HepG2 (cell line): Measurements from ENCODE around the gene TPX2. TPM values are rescaled to one million over a fixed set of nuclear protein-coding genes. Genes with fewer than 3 reads are reported as not detected.
A peak's percentile ranks its signal among the peaks of the same experiment; 100 is the strongest.

Experiments
- ATAC-seq: fragments of 200-7000 bp; cut with Tn5 transposase; 3 replicates; pipeline ENCODE4 v1.9.1; 2020; ENCODE audit warnings: mild to moderate bottlenecking, moderate library complexity
- BruUV-seq: library from RNA; stranded (reverse); fragments of 400-500 nt; replicated peaks from 2 replicates; lab custom pipeline; 2021; lab: Mats Ljungman, UMichigan
- CTCF ChIA-PET: fragments of 300-600 bp; formaldehyde crosslinking; extraction: SDS; loops from one replicate; lab custom pipeline; 2021; ENCODE audit warnings: low total read pairs, inconsistent platforms, low intra/inter-chr PET ratio; lab: Yijun Ruan, JAX
- POLR2A ChIA-PET: fragments of 350-600 bp; sonication (Branson Sonifier 250); formaldehyde crosslinking; loops from one replicate; lab custom pipeline; 2020; ENCODE audit warnings: antibody characterized with exemption, inconsistent platforms; lab: Yijun Ruan, JAX
- DNase-seq: peaks from one replicate; pipeline ENCODE4 v3.0.0-alpha.2; 2015; ENCODE audit warnings: low spot score
- FAIRE-seq: peaks from 3 replicates; lab custom pipeline; 2011; peaks lifted over from hg19 to GRCh38; lab: Jason Lieb, UNC
- H2AFZ ChIP-seq: one replicate; pipeline ENCODE4 v1.6.1; 2011; ENCODE audit warnings: low read length, inconsistent platforms
- H3K27ac ChIP-seq: fragments of 300-600 bp; 3 replicates; pipeline ENCODE4 v1.8.0; 2011; ENCODE audit warnings: mixed run types, mild to moderate bottlenecking, mixed read lengths, low read length, inconsistent platforms; ENCODE audit not compliant: insufficient read depth; ENCODE audit errors: extremely low read length
- H3K27me3 ChIP-seq, 2 experiments: fragments of 200-600 bp in 1 of 2; 2 replicates in 1 of 2; 3 replicates in 1 of 2; pipeline versions ENCODE4 v1.6.0 to v1.8.0; 2011; ENCODE audit warnings: low read length in 2 of 2, mild to moderate bottlenecking in 2 of 2, moderate library complexity in 2 of 2, inconsistent platforms in 1 of 2; ENCODE audit not compliant: insufficient read depth in 2 of 2, control insufficient read depth in 1 of 2
- H3K36me3 ChIP-seq, 2 experiments: fragments of 200-600 bp in 1 of 2; replicated peaks in 1 of 2; 2 replicates in 1 of 2; 3 replicates in 1 of 2; pipeline versions ENCODE4 v1.5.1 to v1.8.0; 2011; ENCODE audit warnings: low read length in 2 of 2, inconsistent platforms in 1 of 2; ENCODE audit not compliant: insufficient read depth in 2 of 2, control insufficient read depth in 1 of 2
- H3K4me1 ChIP-seq: 2 replicates; pipeline ENCODE4 v1.5.1; 2012; ENCODE audit warnings: low read length, inconsistent platforms; ENCODE audit not compliant: insufficient read depth
- H3K4me2 ChIP-seq: 2 replicates; pipeline ENCODE4 v1.6.0; 2011; ENCODE audit warnings: low read depth, low read length, inconsistent platforms
- H3K4me3 ChIP-seq, 3 experiments: fragments of 200-600 bp in 1 of 3; sonication (generic), shearing (Covaris generic) in 1 of 3; replicated peaks in 1 of 3; 2 replicates each; pipeline ENCODE4 v1.5.1; 2011 to 2016; ENCODE audit warnings: low read length in 3 of 3, inconsistent platforms in 2 of 3, low read depth in 2 of 3, mild to moderate bottlenecking in 2 of 3, control low read depth in 1 of 3, mixed read lengths in 1 of 3; ENCODE audit not compliant: insufficient read depth in 1 of 3
- H3K79me2 ChIP-seq: one replicate; pipeline ENCODE4 v1.6.1; 2011; ENCODE audit warnings: low read length, inconsistent platforms; ENCODE audit not compliant: insufficient read depth
- H3K9ac ChIP-seq: 2 replicates; pipeline ENCODE4 v1.6.0; 2011; ENCODE audit warnings: mild to moderate bottlenecking, low read depth, low read length, inconsistent platforms; ENCODE audit not compliant: insufficient read depth
- H3K9me3 ChIP-seq: 2 replicates; pipeline ENCODE4 v1.5.1; 2012; ENCODE audit warnings: mild to moderate bottlenecking, low read length
- H4K20me1 ChIP-seq: 2 replicates; pipeline ENCODE4 v1.6.0; 2011; ENCODE audit warnings: inconsistent platforms, mild to moderate bottlenecking, low read length, moderate library complexity; ENCODE audit not compliant: insufficient read depth
- HNF4A ChIP-seq: sonication (generic); formaldehyde crosslinking; IDR thresholded peaks from 2 replicates; pipeline ENCODE4 v1.4.0; 2020; ENCODE audit warnings: missing genetic modification reagents
- MIER2 ChIP-seq: IDR thresholded peaks from 2 replicates; pipeline ENCODE4 v1.6.1; 2016; ENCODE audit warnings: missing biosample characterization, missing genetic modification reagents
- NBN ChIP-seq: fragments of 450-650 bp; conservative IDR thresholded peaks from 2 replicates; pipeline ENCODE4 v1.6.1; 2017
- PAF1 ChIP-seq: IDR thresholded peaks from 2 replicates; pipeline ENCODE4 v1.6.1; 2016; ENCODE audit warnings: missing genetic modification reagents, missing compliant biosample characterization
- TCF7 ChIP-seq: sonication (generic); IDR thresholded peaks from 2 replicates; pipeline ENCODE4 v1.6.1; 2016; ENCODE audit warnings: antibody characterized with exemption, low read depth
- THAP11 ChIP-seq: IDR thresholded peaks from 2 replicates; pipeline ENCODE4 v1.6.1; 2016; ENCODE audit warnings: missing biosample characterization, missing genetic modification reagents
- ZFP41 ChIP-seq: sonication (generic); formaldehyde crosslinking; IDR thresholded peaks from 2 replicates; pipeline ENCODE4 v1.4.0; 2020; ENCODE audit warnings: mild to moderate bottlenecking, missing genetic modification reagents, borderline replicate concordance
- ZNF562 ChIP-seq: sonication (generic); formaldehyde crosslinking; IDR thresholded peaks from 2 replicates; pipeline ENCODE4 v1.8.0; 2022; ENCODE audit warnings: missing genetic modification reagents, borderline replicate concordance
- ZNF709 ChIP-seq: sonication (generic); formaldehyde crosslinking; IDR thresholded peaks from 2 replicates; pipeline ENCODE4 v1.5.0; 2020; ENCODE audit warnings: mild to moderate bottlenecking, missing genetic modification reagents
- WGBS: methylation state at CpG from one replicate; pipeline ENCODE4 v1.1.6; 2017; ENCODE audit warnings: low lambda C conversion rate; 5-methylcytosine and 5-hydroxymethylcytosine counted together
- in situ Hi-C: cut with HindIII; loops from 2 replicates; pipeline ENCODE4 v1.10.0; 2017; ENCODE audit warnings: low pct_unique_long_range_greater_than_20kb; ENCODE audit not compliant: extremely low pct_ligation_motif_present
- intact Hi-C: fragments of 100-400 bp; cut with micrococcal nuclease; formaldehyde crosslinking; loops from one replicate; pipeline ENCODE4 v1.10.0; 2022; ENCODE audit not compliant: unreplicated experiment
- polyA plus RNA-seq, 8 experiments: library from polyadenylated mRNA; depleted of rRNA in 3 of 8; stranded (reverse) in 7 of 8; unstranded in 1 of 8; fragments of >200 nt; fragmentation: Illumina TruSeq in 4 of 8; extraction: Trizol in 4 of 8; gene quantifications; 2 replicates each; pipeline versions ENCODE4 v1.2.1 to v1.2.3, GENCODE V29; 2011 to 2016; ENCODE audit warnings: low read depth in 4 of 8, missing spikeins in 1 of 8, mixed read lengths in 1 of 8; ENCODE audit not compliant: insufficient read depth in 1 of 8
- total RNA-seq, 5 experiments: library from RNA; depleted of rRNA; stranded (reverse); fragments of >200 nt; fragmentation: Illumina TruSeq; extraction: Trizol; gene quantifications; 2 replicates each; pipeline ENCODE4 v1.2.3, GENCODE V29; 2016; ENCODE audit warnings: low read depth in 1 of 5
- TF ChIP-seq, protein P1 (sequence below): sonication (generic); formaldehyde crosslinking; IDR thresholded peaks from 2 replicates; pipeline ENCODE4 v1.8.0; 2022; ENCODE audit warnings: missing genetic modification reagents, mild to moderate bottlenecking, moderate library complexity, borderline replicate concordance
- TF ChIP-seq, protein P2 (sequence below): sonication (generic); formaldehyde crosslinking; IDR thresholded peaks from 2 replicates; pipeline ENCODE4 v1.5.0; 2020; ENCODE audit warnings: missing genetic modification reagents
- TF ChIP-seq, protein P3 (sequence below): IDR thresholded peaks from 2 replicates; pipeline ENCODE4 v1.6.1; 2012; ENCODE audit warnings: low read length, improper control_type of control experiment
- TF ChIP-seq, protein P4 (sequence below): sonication (generic); formaldehyde crosslinking; IDR thresholded peaks from 2 replicates; pipeline ENCODE4 v1.4.0; 2020; ENCODE audit warnings: missing genetic modification reagents

TPX2 gene
- total and polyA plus RNA-seq, 2 of the 13 experiments (the other 11 are each of a cell fraction or from before 2014, with no cell fraction given), result 34.3 to 124 TPM

DNA sequence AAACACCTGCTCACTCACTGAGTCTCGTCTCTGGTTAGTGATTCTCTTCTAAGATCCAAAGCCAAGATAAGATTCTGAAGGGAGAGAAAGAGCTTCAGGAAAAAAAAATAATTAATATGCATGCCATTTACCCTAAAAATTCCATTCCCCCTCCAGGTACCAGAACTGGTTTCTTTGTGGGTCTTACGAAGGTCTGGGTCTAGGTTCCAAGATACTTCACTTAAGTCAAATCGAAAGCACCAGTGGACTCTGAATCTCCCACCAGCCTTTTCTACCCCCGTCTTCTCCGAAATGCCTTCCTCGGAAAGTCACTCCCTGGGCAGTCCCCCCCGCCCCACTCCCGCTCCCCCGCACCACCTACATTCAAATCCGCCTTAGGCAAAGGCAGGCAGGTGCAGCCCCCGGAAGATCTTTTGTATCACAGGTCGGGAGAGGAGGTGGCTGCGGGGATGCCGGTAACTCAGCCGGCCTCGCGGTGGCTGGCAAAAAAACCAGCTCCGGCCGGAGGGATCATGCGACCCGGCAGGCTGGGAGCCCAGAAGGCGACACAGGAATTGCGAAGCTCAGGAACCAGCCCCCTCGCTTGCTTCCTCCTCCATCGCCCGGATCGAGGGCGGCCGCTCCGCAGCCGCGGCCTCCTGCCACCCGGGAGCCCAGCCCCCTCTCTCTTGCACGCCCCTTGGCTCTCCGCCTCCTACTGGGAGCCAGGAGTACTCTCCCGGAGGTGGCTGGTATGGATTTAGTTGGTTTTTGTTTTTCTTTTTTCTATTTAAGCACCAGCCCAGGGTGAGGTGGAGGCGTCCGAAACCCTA lies 16.6 kb upstream of the TPX2 start, which contains the start of gene BCL2L1:
Gene BCL2L1, minus strand, starts transcription at position 612 of the 812 bp plus-strand sequence. CDS start 650 bp downstream, outside the sequence.
- Histone ChIP-seq H3K9me3 (no peaks in the 10 kb centered on the region), H2AFZ (no peak within 1 kb of the TSS), H3K4me1 (peaks cover 57% of the 10 kb centered on the region), H3K27ac (peak within 1 kb of the TSS; percentile 92), H3K79me2 (peaks cover 55% of the 10 kb centered on the region), H3K36me3 (peaks cover 4 to 27% of the 10 kb centered on the region in 2 experiments; a peak in 4 of 5 replicates), H3K9ac (peak within 1 kb of the TSS; percentile 89), H4K20me1 (no peaks in the 10 kb centered on the region; the same call in 1 of the 2 replicates), H3K4me3 (peak within 1 kb of the TSS; percentile 78 to 91 (median 87)), H3K27me3 (no peaks in the 10 kb centered on the region; a peak in 1 of 5 replicates), H3K4me2 (peak within 1 kb of the TSS; percentile 97)
- intact Hi-C loops (loop anchor here (1.0 to 5.0 kb wide), 3 partner anchors 43 to 115 kb away; partner anchors contain the start of gene ID1), in situ Hi-C loops (loop anchor here (5.0 to 10.0 kb wide), 3 partner anchors 60 to 158 kb away; no protein-coding TSS in a partner anchor)
- CTCF ChIA-PET, result interaction anchor here (0.9 to 4.6 kb wide), 5 partner anchors 27 to 153 kb away, joined by 3 to 100 read pairs (median 13); no protein-coding TSS in a partner anchor
- peak; percentile 65 for ATAC-seq
- DNase-seq, result peak; percentile 88
- WGBS, result under 1% methylated on average over 38 of the region's 38 CpGs
- no peak for FAIRE-seq
- POLR2A ChIA-PET, result interaction anchor here (0.7 to 33.2 kb wide), 13 partner anchors 8 to 221 kb away, joined by 3 to 2822 read pairs (median 34); partner anchors contain the start of genes ID1 and TPX2
- no TSS peak for BruUV-seq
- TF ChIP-seq THAP11 (no peak), MIER2 (CRISPR knock-in tag) (peak; percentile 12; the same call in 1 of the 2 replicates), TCF7 (no peak), NBN (no peak), HNF4A (CRISPR knock-in tag) (no peak), PAF1 (CRISPR knock-in tag) (0 out of 2 replicates have a peak, but pooled peaks have one; percentile 25), ZFP41 (CRISPR knock-in tag) (no peak), ZNF562 (CRISPR knock-in tag) (no peak), ZNF709 (CRISPR knock-in tag) (peak; percentile 18)
- TF ChIP-seq, protein P1, sequence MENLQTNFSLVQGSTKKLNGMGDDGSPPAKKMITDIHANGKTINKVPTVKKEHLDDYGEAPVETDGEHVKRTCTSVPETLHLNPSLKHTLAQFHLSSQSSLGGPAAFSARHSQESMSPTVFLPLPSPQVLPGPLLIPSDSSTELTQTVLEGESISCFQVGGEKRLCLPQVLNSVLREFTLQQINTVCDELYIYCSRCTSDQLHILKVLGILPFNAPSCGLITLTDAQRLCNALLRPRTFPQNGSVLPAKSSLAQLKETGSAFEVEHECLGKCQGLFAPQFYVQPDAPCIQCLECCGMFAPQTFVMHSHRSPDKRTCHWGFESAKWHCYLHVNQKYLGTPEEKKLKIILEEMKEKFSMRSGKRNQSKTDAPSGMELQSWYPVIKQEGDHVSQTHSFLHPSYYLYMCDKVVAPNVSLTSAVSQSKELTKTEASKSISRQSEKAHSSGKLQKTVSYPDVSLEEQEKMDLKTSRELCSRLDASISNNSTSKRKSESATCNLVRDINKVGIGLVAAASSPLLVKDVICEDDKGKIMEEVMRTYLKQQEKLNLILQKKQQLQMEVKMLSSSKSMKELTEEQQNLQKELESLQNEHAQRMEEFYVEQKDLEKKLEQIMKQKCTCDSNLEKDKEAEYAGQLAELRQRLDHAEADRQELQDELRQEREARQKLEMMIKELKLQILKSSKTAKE (CRISPR knock-in tag), result no peak
- TF ChIP-seq, protein P2, sequence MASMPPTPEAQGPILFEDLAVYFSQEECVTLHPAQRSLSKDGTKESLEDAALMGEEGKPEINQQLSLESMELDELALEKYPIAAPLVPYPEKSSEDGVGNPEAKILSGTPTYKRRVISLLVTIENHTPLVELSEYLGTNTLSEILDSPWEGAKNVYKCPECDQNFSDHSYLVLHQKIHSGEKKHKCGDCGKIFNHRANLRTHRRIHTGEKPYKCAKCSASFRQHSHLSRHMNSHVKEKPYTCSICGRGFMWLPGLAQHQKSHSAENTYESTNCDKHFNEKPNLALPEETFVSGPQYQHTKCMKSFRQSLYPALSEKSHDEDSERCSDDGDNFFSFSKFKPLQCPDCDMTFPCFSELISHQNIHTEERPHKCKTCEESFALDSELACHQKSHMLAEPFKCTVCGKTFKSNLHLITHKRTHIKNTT (CRISPR knock-in tag), result no peak
- TF ChIP-seq, protein P3, sequence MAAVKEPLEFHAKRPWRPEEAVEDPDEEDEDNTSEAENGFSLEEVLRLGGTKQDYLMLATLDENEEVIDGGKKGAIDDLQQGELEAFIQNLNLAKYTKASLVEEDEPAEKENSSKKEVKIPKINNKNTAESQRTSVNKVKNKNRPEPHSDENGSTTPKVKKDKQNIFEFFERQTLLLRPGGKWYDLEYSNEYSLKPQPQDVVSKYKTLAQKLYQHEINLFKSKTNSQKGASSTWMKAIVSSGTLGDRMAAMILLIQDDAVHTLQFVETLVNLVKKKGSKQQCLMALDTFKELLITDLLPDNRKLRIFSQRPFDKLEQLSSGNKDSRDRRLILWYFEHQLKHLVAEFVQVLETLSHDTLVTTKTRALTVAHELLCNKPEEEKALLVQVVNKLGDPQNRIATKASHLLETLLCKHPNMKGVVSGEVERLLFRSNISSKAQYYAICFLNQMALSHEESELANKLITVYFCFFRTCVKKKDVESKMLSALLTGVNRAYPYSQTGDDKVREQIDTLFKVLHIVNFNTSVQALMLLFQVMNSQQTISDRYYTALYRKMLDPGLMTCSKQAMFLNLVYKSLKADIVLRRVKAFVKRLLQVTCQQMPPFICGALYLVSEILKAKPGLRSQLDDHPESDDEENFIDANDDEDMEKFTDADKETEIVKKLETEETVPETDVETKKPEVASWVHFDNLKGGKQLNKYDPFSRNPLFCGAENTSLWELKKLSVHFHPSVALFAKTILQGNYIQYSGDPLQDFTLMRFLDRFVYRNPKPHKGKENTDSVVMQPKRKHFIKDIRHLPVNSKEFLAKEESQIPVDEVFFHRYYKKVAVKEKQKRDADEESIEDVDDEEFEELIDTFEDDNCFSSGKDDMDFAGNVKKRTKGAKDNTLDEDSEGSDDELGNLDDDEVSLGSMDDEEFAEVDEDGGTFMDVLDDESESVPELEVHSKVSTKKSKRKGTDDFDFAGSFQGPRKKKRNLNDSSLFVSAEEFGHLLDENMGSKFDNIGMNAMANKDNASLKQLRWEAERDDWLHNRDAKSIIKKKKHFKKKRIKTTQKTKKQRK, result no peak
- TF ChIP-seq, protein P4, sequence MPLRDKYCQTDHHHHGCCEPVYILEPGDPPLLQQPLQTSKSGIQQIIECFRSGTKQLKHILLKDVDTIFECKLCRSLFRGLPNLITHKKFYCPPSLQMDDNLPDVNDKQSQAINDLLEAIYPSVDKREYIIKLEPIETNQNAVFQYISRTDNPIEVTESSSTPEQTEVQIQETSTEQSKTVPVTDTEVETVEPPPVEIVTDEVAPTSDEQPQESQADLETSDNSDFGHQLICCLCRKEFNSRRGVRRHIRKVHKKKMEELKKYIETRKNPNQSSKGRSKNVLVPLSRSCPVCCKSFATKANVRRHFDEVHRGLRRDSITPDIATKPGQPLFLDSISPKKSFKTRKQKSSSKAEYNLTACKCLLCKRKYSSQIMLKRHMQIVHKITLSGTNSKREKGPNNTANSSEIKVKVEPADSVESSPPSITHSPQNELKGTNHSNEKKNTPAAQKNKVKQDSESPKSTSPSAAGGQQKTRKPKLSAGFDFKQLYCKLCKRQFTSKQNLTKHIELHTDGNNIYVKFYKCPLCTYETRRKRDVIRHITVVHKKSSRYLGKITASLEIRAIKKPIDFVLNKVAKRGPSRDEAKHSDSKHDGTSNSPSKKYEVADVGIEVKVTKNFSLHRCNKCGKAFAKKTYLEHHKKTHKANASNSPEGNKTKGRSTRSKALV (CRISPR knock-in tag), result no peak
